GM12865 (cell line): Measurements from ENCODE around the gene SCYGR7.
"Not testable (repeated sequence)": the region's sequence is repeated elsewhere in the genome, so short reads cannot be mapped to it uniquely, and the experiment has no call there.

Source experiments
- DNase-seq: peaks from one replicate; pipeline ENCODE4 v3.0.0; 2010; ENCODE audit warnings: low read depth
- H3K4me3 ChIP-seq: 2 replicates; pipeline ENCODE4 v1.5.1; 2011; ENCODE audit warnings: mild to moderate bottlenecking, low read depth, low read length, control low read depth
- CTCF ChIP-seq: IDR thresholded peaks from 2 replicates; pipeline ENCODE4 v1.5.1; 2011; ENCODE audit warnings: low read length, control low read depth, low read depth, inconsistent platforms; ENCODE audit not compliant: insufficient read depth; ENCODE audit errors: missing control alignments

Gene SCYGR7

GRCh38 chr2:227748079-227748478 lies 19.9 kb downstream of the SCYGR7 start:
- peak; percentile 28 for DNase-seq

GRCh38 chr2:227756261-227756660 lies 28.1 kb downstream of the SCYGR7 start:
- not testable (repeated sequence) for H3K4me3 ChIP-seq, DNase-seq

More at GRCh38 chr2:227748079-227748478, 19.9 kb downstream of the SCYGR7 start:
- no peak overlapping the region for H3K4me3 ChIP-seq
- peak; percentile 45 for TF ChIP-seq CTCF

GRCh38 chr2:227759411-227760118 lies 31.4 kb downstream of the SCYGR7 start:
- no peak for DNase-seq
- H3K4me3 ChIP-seq = no peak overlapping the region
- no peak for TF ChIP-seq CTCF

- no peak for TF ChIP-seq CTCF
- DNase-seq = no peak
- no peak overlapping the region for H3K4me3 ChIP-seq
Observed at GRCh38 chr2:227761740-227762476, 33.8 kb downstream of the SCYGR7 start.

GRCh38 chr2:227765788-227766372 lies 37.7 kb downstream of the SCYGR7 start:
- no peak for DNase-seq
- no peak for TF ChIP-seq CTCF
- no peak overlapping the region for H3K4me3 ChIP-seq

- DNase-seq = peak; percentile 74
- peak; percentile 72 for TF ChIP-seq CTCF
- no peak overlapping the region for H3K4me3 ChIP-seq
Observed at GRCh38 chr2:227766373-227766883, 38.3 kb downstream of the SCYGR7 start.

GRCh38 chr2:227767830-227768229 lies 39.7 kb downstream of the SCYGR7 start:
- no peak for DNase-seq
- no peak overlapping the region for H3K4me3 ChIP-seq
- TF ChIP-seq CTCF = no peak
